Measurements from ENCODE around the gene SF3A2.

SF3A2 gene

GRCh38 chr19:2228157-2229030, 8.2 kb upstream of the SF3A2 start:
- Mint-ChIP-seq H3K27ac (no peak overlapping the region), H3K27me3 (no peaks in the 10 kb centered on the region), H3K4me3 (no peak overlapping the region), H3K9me3 (ENCODE audit: low read depth) (no peaks in the 10 kb centered on the region), H3K36me3 (no peaks in the 10 kb centered on the region), H3K4me1 (ENCODE audit: low read depth) (peaks cover 8% of the 10 kb centered on the region)

- H3K4me1 Mint-ChIP-seq (ENCODE audit: low read depth): peaks cover 9% of the 10 kb centered on the region
- no peak overlapping the region for H3K4me3 Mint-ChIP-seq
- no peak overlapping the region for H3K27ac Mint-ChIP-seq
- no peaks in the 10 kb centered on the region for H3K9me3 Mint-ChIP-seq (ENCODE audit: low read depth)
- H3K27me3 Mint-ChIP-seq: no peaks in the 10 kb centered on the region
- H3K36me3 Mint-ChIP-seq: no peaks in the 10 kb centered on the region
Observed at GRCh38 chr19:2229103-2230032, 7.3 kb upstream of the SF3A2 start.

GRCh38 chr19:2230033-2230531, 6.5 kb upstream of the SF3A2 start:
- Mint-ChIP-seq H3K36me3 (no peaks in the 10 kb centered on the region), H3K4me3 (no peak overlapping the region), H3K27ac (no peak overlapping the region)

GRCh38 chr19:2230807-2231533, 5.7 kb upstream of the SF3A2 start:
- Mint-ChIP-seq H3K36me3 (no peaks in the 10 kb centered on the region), H3K27ac (no peak overlapping the region), H3K4me1 (ENCODE audit: low read depth) (peaks cover 13% of the 10 kb centered on the region), H3K9me3 (ENCODE audit: low read depth) (no peaks in the 10 kb centered on the region), H3K4me3 (no peak overlapping the region), H3K27me3 (no peaks in the 10 kb centered on the region)

More at GRCh38 chr19:2230033-2230531, 6.5 kb upstream of the SF3A2 start:
- H3K4me1 Mint-ChIP-seq (ENCODE audit: low read depth): peaks cover 11% of the 10 kb centered on the region
- no peaks in the 10 kb centered on the region for H3K27me3 Mint-ChIP-seq
- no peaks in the 10 kb centered on the region for H3K9me3 Mint-ChIP-seq (ENCODE audit: low read depth)

GRCh38 chr19:2231621-2232221, 4.9 kb upstream of the SF3A2 start:
- Mint-ChIP-seq H3K36me3 (peaks cover 2% of the 10 kb centered on the region), H3K4me3 (no peak overlapping the region), H3K27me3 (no peaks in the 10 kb centered on the region), H3K9me3 (ENCODE audit: low read depth) (no peaks in the 10 kb centered on the region), H3K4me1 (ENCODE audit: low read depth) (peaks cover 17% of the 10 kb centered on the region), H3K27ac (no peak overlapping the region)

- H3K36me3 Mint-ChIP-seq: peaks cover 2% of the 10 kb centered on the region
Observed at GRCh38 chr19:2232286-2233151, 4.1 kb upstream of the SF3A2 start.

GRCh38 chr19:2233601-2234280, 2.9 kb upstream of the SF3A2 start:
- H3K36me3 Mint-ChIP-seq: peaks cover 6% of the 10 kb centered on the region
- H3K4me1 Mint-ChIP-seq (ENCODE audit: low read depth): peaks cover 31% of the 10 kb centered on the region
- peak overlapping the region; percentile 43 for H3K27ac Mint-ChIP-seq
- peak overlapping the region; percentile 99 for H3K4me3 Mint-ChIP-seq
- no peaks in the 10 kb centered on the region for H3K27me3 Mint-ChIP-seq
- H3K9me3 Mint-ChIP-seq (ENCODE audit: low read depth): no peaks in the 10 kb centered on the region

More at GRCh38 chr19:2232286-2233151, 4.1 kb upstream of the SF3A2 start:
- H3K27ac Mint-ChIP-seq: no peak overlapping the region
- H3K4me3 Mint-ChIP-seq: peak overlapping the region; percentile 17
- peaks cover 20% of the 10 kb centered on the region for H3K4me1 Mint-ChIP-seq (ENCODE audit: low read depth)
- no peaks in the 10 kb centered on the region for H3K27me3 Mint-ChIP-seq
- no peaks in the 10 kb centered on the region for H3K9me3 Mint-ChIP-seq (ENCODE audit: low read depth)

GRCh38 chr19:2234996-2235380, 1.6 kb upstream of the SF3A2 start:
- no peaks in the 10 kb centered on the region for H3K9me3 Mint-ChIP-seq (ENCODE audit: low read depth)
- peaks cover 43% of the 10 kb centered on the region for H3K4me1 Mint-ChIP-seq (ENCODE audit: low read depth)
- peaks cover 12% of the 10 kb centered on the region for H3K36me3 Mint-ChIP-seq
- H3K27ac Mint-ChIP-seq: peak overlapping the region; percentile 89
- H3K27me3 Mint-ChIP-seq: no peaks in the 10 kb centered on the region
- peak overlapping the region; percentile 99 for H3K4me3 Mint-ChIP-seq

GRCh38 chr19:2235381-2236063, 1.1 kb upstream of the SF3A2 start:
- no peaks in the 10 kb centered on the region for H3K27me3 Mint-ChIP-seq
- H3K4me3 Mint-ChIP-seq: peak overlapping the region; percentile 99
- H3K4me1 Mint-ChIP-seq (ENCODE audit: low read depth): peaks cover 47% of the 10 kb centered on the region
- peak overlapping the region; percentile 89 for H3K27ac Mint-ChIP-seq
- H3K9me3 Mint-ChIP-seq (ENCODE audit: low read depth): no peaks in the 10 kb centered on the region
- H3K36me3 Mint-ChIP-seq: peaks cover 12% of the 10 kb centered on the region

- Mint-ChIP-seq H3K36me3 (peaks cover 12% of the 10 kb centered on the region), H3K27me3 (no peaks in the 10 kb centered on the region), H3K27ac (peak overlapping the region; percentile 99), H3K4me3 (peak overlapping the region; percentile 99), H3K4me1 (ENCODE audit: low read depth) (peaks cover 52% of the 10 kb centered on the region), H3K9me3 (ENCODE audit: low read depth) (no peaks in the 10 kb centered on the region)
Observed at GRCh38 chr19:2236064-2236313, 635 bp upstream of the SF3A2 start.

GRCh38 chr19:2237051-2237868, 636 bp downstream of the SF3A2 start:
- no peaks in the 10 kb centered on the region for H3K27me3 Mint-ChIP-seq
- peak overlapping the region; percentile 99 for H3K4me3 Mint-ChIP-seq
- peaks cover 12% of the 10 kb centered on the region for H3K36me3 Mint-ChIP-seq
- H3K27ac Mint-ChIP-seq: peak overlapping the region; percentile 92
- H3K9me3 Mint-ChIP-seq (ENCODE audit: low read depth): no peaks in the 10 kb centered on the region
- peaks cover 62% of the 10 kb centered on the region for H3K4me1 Mint-ChIP-seq (ENCODE audit: low read depth)

GRCh38 chr19:2237869-2238153, 1.2 kb downstream of the SF3A2 start:
- H3K4me1 Mint-ChIP-seq (ENCODE audit: low read depth): peaks cover 68% of the 10 kb centered on the region
- H3K27ac Mint-ChIP-seq: peak overlapping the region; percentile 93
- no peaks in the 10 kb centered on the region for H3K9me3 Mint-ChIP-seq (ENCODE audit: low read depth)
- H3K4me3 Mint-ChIP-seq: peak overlapping the region; percentile 99
- no peaks in the 10 kb centered on the region for H3K27me3 Mint-ChIP-seq
- H3K36me3 Mint-ChIP-seq: peaks cover 12% of the 10 kb centered on the region

All from activated naive CD8-positive, alpha-beta T cell (primary cell).